IMR-90 (cell line): Measurements from ENCODE around the gene DCDC2. TPM values are rescaled to one million over a fixed set of nuclear protein-coding genes. Genes with fewer than 3 reads are reported as not detected.

Experiments used
- ATAC-seq: fragments of 200-7000 bp; cut with Tn5 transposase; 2 replicates; pipeline ENCODE4 v1.9.1; 2020; ENCODE audit warnings: low read depth, mild to moderate bottlenecking, moderate library complexity
- BruUV-seq: library from RNA; stranded (reverse); fragments of 400-500 nt; replicated peaks from 2 replicates; lab custom pipeline; 2021; lab: Mats Ljungman, UMichigan
- CTCF ChIA-PET: fragments of 300-600 bp; formaldehyde crosslinking; extraction: SDS; loops from one replicate; lab custom pipeline; 2021; ENCODE audit warnings: antibody characterized with exemption; lab: Yijun Ruan, JAX
- POLR2A ChIA-PET: fragments of 300-600 bp; sonication (Branson Sonifier 250); formaldehyde crosslinking; loops from one replicate; lab custom pipeline; 2022; ENCODE audit warnings: antibody characterized with exemption; ENCODE audit not compliant: unreplicated experiment; lab: Charles Lee
- DNase-seq: peaks from one replicate; pipeline ENCODE4 v3.0.0; 2013
- H2AFZ ChIP-seq: replicated peaks from 2 replicates; pipeline ENCODE3; 2013; ENCODE audit warnings: low read length, mild to moderate bottlenecking; ENCODE audit not compliant: poor library complexity
- H2AK5ac ChIP-seq: 2 replicates; pipeline ENCODE4 v1.6.1; 2013; ENCODE audit warnings: low read depth, low read length, inconsistent platforms
- H2AK9ac ChIP-seq: replicated peaks from 2 replicates; pipeline ENCODE3; 2013; ENCODE audit warnings: mild to moderate bottlenecking, low read depth, low read length, moderate library complexity; ENCODE audit not compliant: poor library complexity
- H2BK120ac ChIP-seq: 2 replicates; pipeline ENCODE4 v1.6.1; 2013; ENCODE audit warnings: low read depth, low read length, inconsistent platforms
- H2BK15ac ChIP-seq: 3 replicates; pipeline ENCODE4 v1.6.1; 2013; ENCODE audit warnings: low read depth, low read length, inconsistent platforms
- H2BK20ac ChIP-seq: 2 replicates; pipeline ENCODE4 v1.6.1; 2013; ENCODE audit warnings: low read depth, mild to moderate bottlenecking, inconsistent platforms, low read length, moderate library complexity
- H2BK5ac ChIP-seq: 2 replicates; pipeline ENCODE4 v1.6.1; 2013; ENCODE audit warnings: mild to moderate bottlenecking, low read depth, low read length, inconsistent platforms; ENCODE audit not compliant: poor library complexity, severe bottlenecking
- H3K14ac ChIP-seq: replicated peaks from 2 replicates; pipeline ENCODE4 v1.6.1; 2013; ENCODE audit warnings: low read depth, low read length, inconsistent platforms
- H3K18ac ChIP-seq: 2 replicates; pipeline ENCODE4 v1.6.1; 2013; ENCODE audit warnings: low read depth, low read length, control low read depth
- H3K23ac ChIP-seq: 2 replicates; pipeline ENCODE4 v1.6.1; 2013; ENCODE audit warnings: low read depth, low read length, inconsistent platforms
- H3K27ac ChIP-seq: 2 replicates; pipeline ENCODE4 v1.5.1; 2013; ENCODE audit warnings: mild to moderate bottlenecking, control low read depth, low read length; ENCODE audit not compliant: insufficient read depth
- H3K27me3 ChIP-seq: 2 replicates; pipeline ENCODE4 v1.6.1; 2013; ENCODE audit warnings: low read length; ENCODE audit not compliant: control insufficient read depth, insufficient read depth
- H3K36me3 ChIP-seq: 2 replicates; pipeline ENCODE4 v1.6.1; 2013; ENCODE audit warnings: low read length, mixed read lengths; ENCODE audit not compliant: control insufficient read depth, insufficient read depth
- H3K4ac ChIP-seq: 2 replicates; pipeline ENCODE4 v1.6.1; 2013; ENCODE audit warnings: low read depth, low read length, inconsistent platforms
- H3K4me1 ChIP-seq: 2 replicates; pipeline ENCODE4 v1.6.1; 2013; ENCODE audit warnings: low read length, mixed read lengths; ENCODE audit not compliant: control insufficient read depth, insufficient read depth
- H3K4me2 ChIP-seq: 2 replicates; pipeline ENCODE4 v1.6.1; 2013; ENCODE audit warnings: low read depth, mild to moderate bottlenecking, control low read depth, low read length, moderate library complexity
- H3K4me3 ChIP-seq: 2 replicates; pipeline ENCODE4 v1.5.1; 2013; ENCODE audit warnings: low read depth, mild to moderate bottlenecking, control low read depth, low read length, moderate library complexity; ENCODE audit not compliant: insufficient read depth
- H3K56ac ChIP-seq: 2 replicates; pipeline ENCODE4 v1.6.1; 2013; ENCODE audit warnings: low read length, inconsistent platforms; ENCODE audit not compliant: insufficient read depth; ENCODE audit errors: extremely low read depth
- H3K79me1 ChIP-seq, 2 experiments: 2 replicates each; pipeline ENCODE4 v1.6.1; 2013; ENCODE audit warnings: low read length in 2 of 2, inconsistent platforms in 1 of 2, low read depth in 1 of 2
- H3K9ac ChIP-seq: 2 replicates; pipeline ENCODE4 v1.6.1; 2013; ENCODE audit warnings: low read depth, low read length, control low read depth
- H3K9me1 ChIP-seq: 2 replicates; pipeline ENCODE4 v1.6.1; 2013; ENCODE audit warnings: low read length, inconsistent platforms; ENCODE audit not compliant: insufficient read depth
- H3K9me3 ChIP-seq: 2 replicates; pipeline ENCODE4 v1.6.1; 2013; ENCODE audit warnings: low read length; ENCODE audit not compliant: control insufficient read depth, insufficient read depth
- H4K20me1 ChIP-seq: 2 replicates; pipeline ENCODE4 v1.6.1; 2013; ENCODE audit warnings: low read length, inconsistent platforms; ENCODE audit not compliant: insufficient read depth
- H4K5ac ChIP-seq: 2 replicates; pipeline ENCODE4 v1.6.1; 2013; ENCODE audit warnings: mild to moderate bottlenecking, low read depth, low read length, control low read depth
- H4K8ac ChIP-seq, 2 experiments: 2 replicates each; pipeline ENCODE4 v1.6.1; 2013; ENCODE audit warnings: low read depth in 2 of 2, low read length in 2 of 2, control low read depth in 1 of 2, inconsistent platforms in 1 of 2
- H4K91ac ChIP-seq: 2 replicates; pipeline ENCODE4 v1.6.1; 2013; ENCODE audit warnings: low read depth, low read length, inconsistent platforms; ENCODE audit not compliant: insufficient read depth
- BHLHE40 ChIP-seq: fragments of 150-350 bp; IDR thresholded peaks from 2 replicates; pipeline ENCODE4 v1.6.1; 2016; ENCODE audit warnings: mild to moderate bottlenecking, low read depth, low read length
- CEBPB ChIP-seq: IDR thresholded peaks from 2 replicates; pipeline ENCODE4 v1.6.1; 2012; ENCODE audit warnings: low read depth, low read length, improper control_type of control experiment
- CHD1 ChIP-seq: IDR thresholded peaks from 2 replicates; pipeline ENCODE4 v1.6.1; 2012; ENCODE audit warnings: low read depth, low read length, improper control_type of control experiment
- FOS ChIP-seq: fragments of 150-350 bp; IDR thresholded peaks from 2 replicates; pipeline ENCODE4 v1.6.1; 2016; ENCODE audit warnings: low read depth, low read length
- MAFK ChIP-seq: IDR thresholded peaks from 2 replicates; pipeline ENCODE4 v1.6.1; 2012; ENCODE audit warnings: low read depth, low read length, improper control_type of control experiment
- MAZ ChIP-seq: IDR thresholded peaks from 2 replicates; pipeline ENCODE4 v1.6.1; 2012; ENCODE audit warnings: low read depth, mild to moderate bottlenecking, low read length, improper control_type of control experiment, moderate library complexity, borderline replicate concordance
- MXI1 ChIP-seq: IDR thresholded peaks from 2 replicates; pipeline ENCODE4 v1.6.1; 2012; ENCODE audit warnings: low read depth, mild to moderate bottlenecking, low read length, moderate library complexity, borderline replicate concordance
- NFE2L2 ChIP-seq: fragments of 150-350 bp; IDR thresholded peaks from 2 replicates; pipeline ENCODE4 v1.6.1; 2016; ENCODE audit warnings: low read depth, mild to moderate bottlenecking, low read length
- POLR2A ChIP-seq: IDR thresholded peaks from 2 replicates; pipeline ENCODE4 v1.6.1; 2012; ENCODE audit warnings: mild to moderate bottlenecking, low read depth, low read length
- RAD21 ChIP-seq: IDR thresholded peaks from 2 replicates; pipeline ENCODE4 v1.6.1; 2012; ENCODE audit warnings: low read length, improper control_type of control experiment
- RCOR1 ChIP-seq: IDR thresholded peaks from 2 replicates; pipeline ENCODE4 v1.6.1; 2012; ENCODE audit warnings: mild to moderate bottlenecking, low read length, improper control_type of control experiment; ENCODE audit not compliant: insufficient replicate concordance
- RFX5 ChIP-seq: IDR thresholded peaks from 2 replicates; pipeline ENCODE4 v1.8.0; 2012; ENCODE audit warnings: low read depth, mild to moderate bottlenecking, low read length, moderate library complexity
- SMC3 ChIP-seq: fragments of 150-350 bp; IDR thresholded peaks from 2 replicates; pipeline ENCODE4 v1.6.1; 2016; ENCODE audit warnings: low read depth, mild to moderate bottlenecking, antibody characterized with exemption, low read length, moderate library complexity
- WGBS, 2 experiments: methylation state at CpG; one replicate each; pipeline versions ENCODE4 v1.1.5 to v1.1.7; 2013; ENCODE audit warnings: missing lambda C conversion rate in 2 of 2; ENCODE audit not compliant: insufficient read length in 1 of 2; ENCODE audit errors: extremely low coverage in 2 of 2; 5-methylcytosine and 5-hydroxymethylcytosine counted together
- dilution Hi-C: fragments of 300-500 bp; cut with HindIII; formaldehyde crosslinking; loops from one replicate; pipeline ENCODE4 v1.14.3; 2018; ENCODE audit warnings: low sequenced_read_pairs; ENCODE audit not compliant: unreplicated experiment
- in situ Hi-C: fragments of 300-500 bp; cut with MboI; formaldehyde crosslinking; loops from 3 replicates; pipeline ENCODE4 v1.14.3; 2019; ENCODE audit warnings: low sequenced_read_pairs, inconsistent platforms, mixed read lengths
- intact Hi-C: fragments of 100-400 bp; cut with micrococcal nuclease; formaldehyde crosslinking; loops from 2 replicates; pipeline ENCODE4 v1.10.0; 2022
- polyA plus RNA-seq, 3 experiments: library from polyadenylated mRNA; depleted of rRNA; stranded (reverse); fragments of >200 nt; gene quantifications; 2 replicates each; pipeline ENCODE4 v1.2.3, GENCODE V29; 2012; ENCODE audit warnings: low replicate concordance in 1 of 3
- total RNA-seq: library from RNA; depleted of rRNA; stranded (reverse); fragments of >200 nt; gene quantifications from 2 replicates; pipeline ENCODE4 v1.2.3, GENCODE V29; 2012
- TF ChIP-seq, protein P1 (sequence below): conservative IDR thresholded peaks from 2 replicates; pipeline ENCODE4 v1.5.1; 2012; ENCODE audit warnings: mild to moderate bottlenecking, low read depth, low read length, improper control_type of control experiment
- TF ChIP-seq, protein P2 (sequence below): fragments of 150-350 bp; IDR thresholded peaks from 2 replicates; pipeline ENCODE4 v1.6.1; 2017; ENCODE audit warnings: mild to moderate bottlenecking, antibody characterized with exemption, low read length, low read depth
- TF ChIP-seq, protein P3 (sequence below): fragments of 150-350 bp; IDR thresholded peaks from 2 replicates; pipeline ENCODE4 v1.6.1; 2016; ENCODE audit warnings: low read depth, mild to moderate bottlenecking, low read length, moderate library complexity, borderline replicate concordance

The DCDC2 gene
- total and polyA plus RNA-seq, 2 of the 4 experiments (the other 2 are of a cell fraction), result not detected

DNA sequence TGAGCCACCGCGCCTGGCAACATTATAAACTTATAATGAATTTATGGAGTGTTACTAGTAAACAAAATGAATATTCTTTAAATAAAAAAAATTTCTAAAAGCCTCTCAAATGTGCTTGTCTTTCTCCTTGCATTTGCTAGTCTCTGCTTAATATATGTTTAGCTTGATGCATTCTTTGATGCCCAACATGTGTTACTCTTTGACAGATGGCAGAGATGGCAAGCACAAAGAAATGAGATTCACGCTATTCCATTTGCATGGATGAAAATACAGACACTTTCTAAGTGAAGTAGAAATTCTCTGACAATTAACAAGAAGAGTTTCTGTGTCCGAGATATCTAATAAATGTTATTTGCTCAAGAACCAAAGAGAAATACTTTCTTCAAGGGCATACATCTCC lies 30.1 kb downstream of the DCDC2 start:
- H3K23ac ChIP-seq, result no peak overlapping the region
- H4K91ac ChIP-seq, result no peak overlapping the region
- no peak overlapping the region for H2BK120ac ChIP-seq
- ChIA-PET CTCF (no interaction called here), POLR2A (no interaction called here)
- dilution Hi-C loops, result no loop called here
- no peak overlapping the region for H2AK9ac ChIP-seq
- no peaks in the 10 kb centered on the region for H3K27me3 ChIP-seq
- in situ Hi-C loops, result no loop called here
- no peak overlapping the region for H3K56ac ChIP-seq
- DNase-seq (no peak), ATAC-seq (no peak)
- BruUV-seq, result no TSS peak
- H3K4me2 ChIP-seq, result no peak overlapping the region
- H4K20me1 ChIP-seq, result no peaks in the 10 kb centered on the region
- H3K14ac ChIP-seq, result no peak overlapping the region
- H3K79me1 ChIP-seq, result no peaks in the 10 kb centered on the region
- no peaks in the 10 kb centered on the region for H3K36me3 ChIP-seq
- H3K4me1 ChIP-seq, result no peaks in the 10 kb centered on the region
- no peak overlapping the region for H2AK5ac ChIP-seq
- H2BK15ac ChIP-seq, result no peak overlapping the region
- H2BK5ac ChIP-seq, result no peak overlapping the region
- no peak overlapping the region for H4K8ac ChIP-seq
- H3K9ac ChIP-seq, result no peak overlapping the region
- no peak overlapping the region for H3K4ac ChIP-seq
- no peak overlapping the region for H3K4me3 ChIP-seq
- H3K18ac ChIP-seq, result no peak overlapping the region
- no peak overlapping the region for H2BK20ac ChIP-seq
- H3K27ac ChIP-seq, result no peak overlapping the region
- H2AFZ ChIP-seq, result no peak overlapping the region
- TF ChIP-seq POLR2A (no peak), MAZ (no peak), MAFK (no peak), SMC3 (no peak), BHLHE40 (no peak), MXI1 (no peak), RCOR1 (no peak), NFE2L2 (no peak), RAD21 (no peak), CHD1 (no peak), RFX5 (no peak), FOS (no peak), CEBPB (no peak)
- TF ChIP-seq, protein P1, sequence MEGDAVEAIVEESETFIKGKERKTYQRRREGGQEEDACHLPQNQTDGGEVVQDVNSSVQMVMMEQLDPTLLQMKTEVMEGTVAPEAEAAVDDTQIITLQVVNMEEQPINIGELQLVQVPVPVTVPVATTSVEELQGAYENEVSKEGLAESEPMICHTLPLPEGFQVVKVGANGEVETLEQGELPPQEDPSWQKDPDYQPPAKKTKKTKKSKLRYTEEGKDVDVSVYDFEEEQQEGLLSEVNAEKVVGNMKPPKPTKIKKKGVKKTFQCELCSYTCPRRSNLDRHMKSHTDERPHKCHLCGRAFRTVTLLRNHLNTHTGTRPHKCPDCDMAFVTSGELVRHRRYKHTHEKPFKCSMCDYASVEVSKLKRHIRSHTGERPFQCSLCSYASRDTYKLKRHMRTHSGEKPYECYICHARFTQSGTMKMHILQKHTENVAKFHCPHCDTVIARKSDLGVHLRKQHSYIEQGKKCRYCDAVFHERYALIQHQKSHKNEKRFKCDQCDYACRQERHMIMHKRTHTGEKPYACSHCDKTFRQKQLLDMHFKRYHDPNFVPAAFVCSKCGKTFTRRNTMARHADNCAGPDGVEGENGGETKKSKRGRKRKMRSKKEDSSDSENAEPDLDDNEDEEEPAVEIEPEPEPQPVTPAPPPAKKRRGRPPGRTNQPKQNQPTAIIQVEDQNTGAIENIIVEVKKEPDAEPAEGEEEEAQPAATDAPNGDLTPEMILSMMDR, result no peak
- TF ChIP-seq, protein P2, sequence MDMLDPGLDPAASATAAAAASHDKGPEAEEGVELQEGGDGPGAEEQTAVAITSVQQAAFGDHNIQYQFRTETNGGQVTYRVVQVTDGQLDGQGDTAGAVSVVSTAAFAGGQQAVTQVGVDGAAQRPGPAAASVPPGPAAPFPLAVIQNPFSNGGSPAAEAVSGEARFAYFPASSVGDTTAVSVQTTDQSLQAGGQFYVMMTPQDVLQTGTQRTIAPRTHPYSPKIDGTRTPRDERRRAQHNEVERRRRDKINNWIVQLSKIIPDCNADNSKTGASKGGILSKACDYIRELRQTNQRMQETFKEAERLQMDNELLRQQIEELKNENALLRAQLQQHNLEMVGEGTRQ, result no peak
- TF ChIP-seq, protein P3, sequence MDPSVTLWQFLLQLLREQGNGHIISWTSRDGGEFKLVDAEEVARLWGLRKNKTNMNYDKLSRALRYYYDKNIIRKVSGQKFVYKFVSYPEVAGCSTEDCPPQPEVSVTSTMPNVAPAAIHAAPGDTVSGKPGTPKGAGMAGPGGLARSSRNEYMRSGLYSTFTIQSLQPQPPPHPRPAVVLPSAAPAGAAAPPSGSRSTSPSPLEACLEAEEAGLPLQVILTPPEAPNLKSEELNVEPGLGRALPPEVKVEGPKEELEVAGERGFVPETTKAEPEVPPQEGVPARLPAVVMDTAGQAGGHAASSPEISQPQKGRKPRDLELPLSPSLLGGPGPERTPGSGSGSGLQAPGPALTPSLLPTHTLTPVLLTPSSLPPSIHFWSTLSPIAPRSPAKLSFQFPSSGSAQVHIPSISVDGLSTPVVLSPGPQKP, result no peak
- WGBS, 2 experiments, result no CpG with 5 or more reads among the region's 4 CpGs
- no peaks in the 10 kb centered on the region for H3K9me3 ChIP-seq
- H3K9me1 ChIP-seq, result no peaks in the 10 kb centered on the region
- H4K5ac ChIP-seq, result no peak overlapping the region
- intact Hi-C loops, result no loop called here
